HepG2 (cell line): Measurements from ENCODE around the gene COL26A1. TPM values are rescaled to one million over a fixed set of nuclear protein-coding genes. Genes with fewer than 3 reads are reported as not detected.

Experiments
- CHD2 ChIP-seq: IDR thresholded peaks from 2 replicates; pipeline ENCODE4 v1.6.1; 2011; ENCODE audit warnings: low read depth, low read length, improper control_type of control experiment
- FOSL2 ChIP-seq: sonication (generic); formaldehyde crosslinking; IDR thresholded peaks from 2 replicates; pipeline ENCODE4 v1.4.0; 2020; ENCODE audit warnings: missing genetic modification reagents
- IRX3 ChIP-seq: sonication (generic); formaldehyde crosslinking; IDR thresholded peaks from 2 replicates; pipeline ENCODE4 v1.8.1; 2023; ENCODE audit warnings: mild to moderate bottlenecking, low read depth, missing genetic modification reagents, borderline replicate concordance
- MYC ChIP-seq: sonication (generic); formaldehyde crosslinking; IDR thresholded peaks from 2 replicates; pipeline ENCODE4 v1.9.0; 2021; ENCODE audit warnings: missing genetic modification reagents, borderline replicate concordance
- RFX5 ChIP-seq: IDR thresholded peaks from 2 replicates; pipeline ENCODE4 v1.6.1; 2011; ENCODE audit warnings: low read depth, low read length, improper control_type of control experiment
- RNF2 ChIP-seq: fragments of 450-650 bp; conservative IDR thresholded peaks from 2 replicates; pipeline ENCODE4 v1.6.1; 2016; ENCODE audit warnings: low read depth
- RXRB ChIP-seq: IDR thresholded peaks from 2 replicates; pipeline ENCODE4 v1.6.1; 2016; ENCODE audit warnings: borderline replicate concordance, missing genetic modification reagents, missing compliant biosample characterization
- SAFB2 ChIP-seq: sonication (generic); formaldehyde crosslinking; IDR thresholded peaks from 2 replicates; pipeline ENCODE4 v1.5.1; 2020; ENCODE audit warnings: missing genetic modification reagents, low read depth, mild to moderate bottlenecking, borderline replicate concordance
- STAG1 ChIP-seq: sonication (generic); formaldehyde crosslinking; IDR thresholded peaks from 2 replicates; pipeline ENCODE4 v1.4.0; 2020; ENCODE audit warnings: missing genetic modification reagents
- WIZ ChIP-seq: sonication (generic); formaldehyde crosslinking; IDR thresholded peaks from 2 replicates; pipeline ENCODE4 v1.5.1; 2020; ENCODE audit warnings: mild to moderate bottlenecking, missing genetic modification reagents
- ZNF331 ChIP-seq: sonication (generic); formaldehyde crosslinking; IDR thresholded peaks from 2 replicates; pipeline ENCODE4 v1.4.0; 2020; ENCODE audit warnings: missing genetic modification reagents
- ZNF761 ChIP-seq: sonication (generic); formaldehyde crosslinking; conservative IDR thresholded peaks from 2 replicates; pipeline ENCODE4 v1.4.0; 2020; ENCODE audit warnings: mild to moderate bottlenecking, missing genetic modification reagents
- ZNF776 ChIP-seq: sonication (generic); formaldehyde crosslinking; IDR thresholded peaks from 2 replicates; pipeline ENCODE4 v1.4.0; 2020; ENCODE audit warnings: mild to moderate bottlenecking, missing genetic modification reagents
- polyA plus RNA-seq, 8 experiments: library from polyadenylated mRNA; depleted of rRNA in 3 of 8; stranded (reverse) in 7 of 8; unstranded in 1 of 8; fragments of >200 nt; fragmentation: Illumina TruSeq in 4 of 8; extraction: Trizol in 4 of 8; gene quantifications; 2 replicates each; pipeline versions ENCODE4 v1.2.1 to v1.2.3, GENCODE V29; 2011 to 2016; ENCODE audit warnings: low read depth in 4 of 8, missing spikeins in 1 of 8, mixed read lengths in 1 of 8; ENCODE audit not compliant: insufficient read depth in 1 of 8
- total RNA-seq, 5 experiments: library from RNA; depleted of rRNA; stranded (reverse); fragments of >200 nt; fragmentation: Illumina TruSeq; extraction: Trizol; gene quantifications; 2 replicates each; pipeline ENCODE4 v1.2.3, GENCODE V29; 2016; ENCODE audit warnings: low read depth in 1 of 5
- TF ChIP-seq, protein P1 (sequence below), 2 experiments: sonication (generic) in 1 of 2; formaldehyde crosslinking in 1 of 2; IDR thresholded peaks; 2 replicates each; pipeline versions ENCODE4 v1.4.0 to v1.6.1; 2018 to 2020; ENCODE audit warnings: missing genetic modification reagents in 2 of 2, borderline replicate concordance in 1 of 2, low read depth in 1 of 2, mild to moderate bottlenecking in 1 of 2, missing biosample characterization in 1 of 2
- TF ChIP-seq, protein P2 (sequence below): sonication (generic); formaldehyde crosslinking; IDR thresholded peaks from 2 replicates; pipeline ENCODE4 v1.8.1; 2023; ENCODE audit warnings: mild to moderate bottlenecking, missing genetic modification reagents
- TF ChIP-seq, protein P3 (sequence below): sonication (generic); formaldehyde crosslinking; IDR thresholded peaks from 2 replicates; pipeline ENCODE4 v1.4.0; 2020; ENCODE audit warnings: missing genetic modification reagents, mild to moderate bottlenecking, borderline replicate concordance
- TF ChIP-seq, protein P4 (sequence below): sonication (generic); formaldehyde crosslinking; IDR thresholded peaks from 2 replicates; pipeline ENCODE4 v1.4.0; 2020; ENCODE audit warnings: missing genetic modification reagents
- TF ChIP-seq, protein P5 (sequence below): IDR thresholded peaks from 2 replicates; pipeline ENCODE4 v1.6.1; 2016; ENCODE audit warnings: control low read depth

The COL26A1 gene
- total and polyA plus RNA-seq, 2 of the 13 experiments (the other 11 are each of a cell fraction or from before 2014, with no cell fraction given) = 7.8 to 9.2 TPM

DNA sequence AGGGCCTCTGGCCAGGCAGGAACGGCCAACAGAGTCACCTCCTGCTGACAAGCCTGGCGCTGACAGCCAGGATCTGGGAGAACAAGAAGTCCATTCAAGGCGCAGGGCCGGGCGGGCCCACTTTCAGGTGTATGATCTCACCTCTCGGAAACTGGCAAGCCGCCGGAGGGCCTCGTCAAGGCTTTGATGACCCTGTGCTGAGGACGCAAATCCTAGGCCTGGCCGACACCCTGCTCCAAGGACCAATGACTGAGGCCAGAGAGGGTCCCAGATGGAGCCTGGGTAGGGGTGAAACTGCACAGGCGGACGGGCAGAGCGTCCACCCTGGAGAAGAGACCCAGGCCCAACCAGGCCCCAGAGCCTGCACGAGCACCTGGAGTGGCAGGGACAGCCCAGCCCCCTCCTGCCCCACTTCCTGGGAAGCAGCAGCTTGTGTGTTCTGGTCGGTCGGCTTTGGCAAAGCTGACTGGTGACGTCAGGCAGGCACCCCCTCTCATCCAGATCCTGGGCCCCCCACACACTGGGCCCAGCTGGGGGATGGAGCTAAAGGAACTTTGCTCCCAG lies 235.8 kb downstream of the COL26A1 start (continued):
- TF ChIP-seq, protein P1, sequence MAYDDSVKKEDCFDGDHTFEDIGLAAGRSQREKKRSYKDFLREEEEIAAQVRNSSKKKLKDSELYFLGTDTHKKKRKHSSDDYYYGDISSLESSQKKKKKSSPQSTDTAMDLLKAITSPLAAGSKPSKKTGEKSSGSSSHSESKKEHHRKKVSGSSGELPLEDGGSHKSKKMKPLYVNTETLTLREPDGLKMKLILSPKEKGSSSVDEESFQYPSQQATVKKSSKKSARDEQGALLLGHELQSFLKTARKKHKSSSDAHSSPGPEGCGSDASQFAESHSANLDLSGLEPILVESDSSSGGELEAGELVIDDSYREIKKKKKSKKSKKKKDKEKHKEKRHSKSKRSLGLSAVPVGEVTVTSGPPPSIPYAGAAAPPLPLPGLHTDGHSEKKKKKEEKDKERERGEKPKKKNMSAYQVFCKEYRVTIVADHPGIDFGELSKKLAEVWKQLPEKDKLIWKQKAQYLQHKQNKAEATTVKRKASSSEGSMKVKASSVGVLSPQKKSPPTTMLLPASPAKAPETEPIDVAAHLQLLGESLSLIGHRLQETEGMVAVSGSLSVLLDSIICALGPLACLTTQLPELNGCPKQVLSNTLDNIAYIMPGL (CRISPR knock-in tag; IDR thresholded peaks at IDR 0.05; ENCODE audit: borderline replicate concordance in 1 of 2, low read depth in 1 of 2) = 0 out of 4 replicates have a peak, but pooled peaks of 1 of the 2 experiments have one; percentile 28
- TF ChIP-seq, protein P2, sequence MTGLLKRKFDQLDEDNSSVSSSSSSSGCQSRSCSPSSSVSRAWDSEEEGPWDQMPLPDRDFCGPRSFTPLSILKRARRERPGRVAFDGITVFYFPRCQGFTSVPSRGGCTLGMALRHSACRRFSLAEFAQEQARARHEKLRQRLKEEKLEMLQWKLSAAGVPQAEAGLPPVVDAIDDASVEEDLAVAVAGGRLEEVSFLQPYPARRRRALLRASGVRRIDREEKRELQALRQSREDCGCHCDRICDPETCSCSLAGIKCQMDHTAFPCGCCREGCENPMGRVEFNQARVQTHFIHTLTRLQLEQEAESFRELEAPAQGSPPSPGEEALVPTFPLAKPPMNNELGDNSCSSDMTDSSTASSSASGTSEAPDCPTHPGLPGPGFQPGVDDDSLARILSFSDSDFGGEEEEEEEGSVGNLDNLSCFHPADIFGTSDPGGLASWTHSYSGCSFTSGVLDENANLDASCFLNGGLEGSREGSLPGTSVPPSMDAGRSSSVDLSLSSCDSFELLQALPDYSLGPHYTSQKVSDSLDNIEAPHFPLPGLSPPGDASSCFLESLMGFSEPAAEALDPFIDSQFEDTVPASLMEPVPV (CRISPR knock-in tag) = no peak
- TF ChIP-seq, protein P3, sequence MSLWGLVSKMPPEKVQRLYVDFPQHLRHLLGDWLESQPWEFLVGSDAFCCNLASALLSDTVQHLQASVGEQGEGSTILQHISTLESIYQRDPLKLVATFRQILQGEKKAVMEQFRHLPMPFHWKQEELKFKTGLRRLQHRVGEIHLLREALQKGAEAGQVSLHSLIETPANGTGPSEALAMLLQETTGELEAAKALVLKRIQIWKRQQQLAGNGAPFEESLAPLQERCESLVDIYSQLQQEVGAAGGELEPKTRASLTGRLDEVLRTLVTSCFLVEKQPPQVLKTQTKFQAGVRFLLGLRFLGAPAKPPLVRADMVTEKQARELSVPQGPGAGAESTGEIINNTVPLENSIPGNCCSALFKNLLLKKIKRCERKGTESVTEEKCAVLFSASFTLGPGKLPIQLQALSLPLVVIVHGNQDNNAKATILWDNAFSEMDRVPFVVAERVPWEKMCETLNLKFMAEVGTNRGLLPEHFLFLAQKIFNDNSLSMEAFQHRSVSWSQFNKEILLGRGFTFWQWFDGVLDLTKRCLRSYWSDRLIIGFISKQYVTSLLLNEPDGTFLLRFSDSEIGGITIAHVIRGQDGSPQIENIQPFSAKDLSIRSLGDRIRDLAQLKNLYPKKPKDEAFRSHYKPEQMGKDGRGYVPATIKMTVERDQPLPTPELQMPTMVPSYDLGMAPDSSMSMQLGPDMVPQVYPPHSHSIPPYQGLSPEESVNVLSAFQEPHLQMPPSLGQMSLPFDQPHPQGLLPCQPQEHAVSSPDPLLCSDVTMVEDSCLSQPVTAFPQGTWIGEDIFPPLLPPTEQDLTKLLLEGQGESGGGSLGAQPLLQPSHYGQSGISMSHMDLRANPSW (CRISPR knock-in tag) = no peak
- TF ChIP-seq IRX3 (CRISPR knock-in tag) = no peak
- no peak for TF ChIP-seq ZNF761 (CRISPR knock-in tag)
- TF ChIP-seq, protein P4, sequence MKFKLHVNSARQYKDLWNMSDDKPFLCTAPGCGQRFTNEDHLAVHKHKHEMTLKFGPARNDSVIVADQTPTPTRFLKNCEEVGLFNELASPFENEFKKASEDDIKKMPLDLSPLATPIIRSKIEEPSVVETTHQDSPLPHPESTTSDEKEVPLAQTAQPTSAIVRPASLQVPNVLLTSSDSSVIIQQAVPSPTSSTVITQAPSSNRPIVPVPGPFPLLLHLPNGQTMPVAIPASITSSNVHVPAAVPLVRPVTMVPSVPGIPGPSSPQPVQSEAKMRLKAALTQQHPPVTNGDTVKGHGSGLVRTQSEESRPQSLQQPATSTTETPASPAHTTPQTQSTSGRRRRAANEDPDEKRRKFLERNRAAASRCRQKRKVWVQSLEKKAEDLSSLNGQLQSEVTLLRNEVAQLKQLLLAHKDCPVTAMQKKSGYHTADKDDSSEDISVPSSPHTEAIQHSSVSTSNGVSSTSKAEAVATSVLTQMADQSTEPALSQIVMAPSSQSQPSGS (CRISPR knock-in tag) = peak; percentile 62; the same call in 1 of the 2 replicates
- peak; percentile 39; the same call in 1 of the 2 replicates for TF ChIP-seq RXRB (CRISPR knock-in tag)
- TF ChIP-seq, protein P5, sequence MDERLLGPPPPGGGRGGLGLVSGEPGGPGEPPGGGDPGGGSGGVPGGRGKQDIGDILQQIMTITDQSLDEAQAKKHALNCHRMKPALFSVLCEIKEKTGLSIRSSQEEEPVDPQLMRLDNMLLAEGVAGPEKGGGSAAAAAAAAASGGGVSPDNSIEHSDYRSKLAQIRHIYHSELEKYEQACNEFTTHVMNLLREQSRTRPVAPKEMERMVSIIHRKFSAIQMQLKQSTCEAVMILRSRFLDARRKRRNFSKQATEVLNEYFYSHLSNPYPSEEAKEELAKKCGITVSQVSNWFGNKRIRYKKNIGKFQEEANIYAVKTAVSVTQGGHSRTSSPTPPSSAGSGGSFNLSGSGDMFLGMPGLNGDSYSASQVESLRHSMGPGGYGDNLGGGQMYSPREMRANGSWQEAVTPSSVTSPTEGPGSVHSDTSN (CRISPR knock-in tag) = 0 out of 2 replicates have a peak, but pooled peaks have one; percentile 21
- 0 out of 2 replicates have a peak, but pooled peaks have one; percentile 39 for TF ChIP-seq RNF2
- TF ChIP-seq STAG1 (CRISPR knock-in tag) = no peak; the same call in 1 of the 2 replicates
- no peak for TF ChIP-seq ZNF776 (CRISPR knock-in tag)
- 0 out of 2 replicates have a peak, but pooled peaks have one; percentile 18 for TF ChIP-seq ZNF331 (CRISPR knock-in tag)
- TF ChIP-seq WIZ = no peak
- no peak for TF ChIP-seq CHD2
- no peak for TF ChIP-seq SAFB2 (CRISPR knock-in tag)
- peak; percentile 35; the same call in 1 of the 2 replicates for TF ChIP-seq FOSL2 (CRISPR knock-in tag)
- TF ChIP-seq RFX5 = no peak
- TF ChIP-seq MYC (CRISPR knock-in tag) = no peak; the same call in 1 of the 2 replicates
